Measurements from ENCODE around the gene RLBP1.

DNA sequence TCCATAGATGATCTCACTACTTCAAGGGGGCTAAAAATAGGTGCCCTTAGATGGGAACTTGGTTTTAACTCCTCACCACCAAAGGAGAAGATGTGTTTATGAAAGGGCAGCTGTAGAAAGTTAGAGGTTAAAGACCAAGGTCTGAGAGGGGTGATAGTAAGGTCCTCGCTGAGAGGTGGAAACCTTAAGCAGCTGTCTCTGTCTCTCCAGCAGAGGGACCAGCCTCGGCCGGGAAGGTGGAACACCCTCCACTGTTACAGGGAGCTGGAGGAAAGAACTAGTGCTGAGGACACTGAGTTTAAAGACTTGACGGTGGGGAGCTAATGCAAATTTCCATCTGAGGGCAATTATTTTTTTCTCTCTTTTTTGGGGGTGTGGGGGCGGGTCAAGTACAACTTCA is 8.9 kb upstream of the RLBP1 start:
- TF ChIP-seq, protein P1, sequence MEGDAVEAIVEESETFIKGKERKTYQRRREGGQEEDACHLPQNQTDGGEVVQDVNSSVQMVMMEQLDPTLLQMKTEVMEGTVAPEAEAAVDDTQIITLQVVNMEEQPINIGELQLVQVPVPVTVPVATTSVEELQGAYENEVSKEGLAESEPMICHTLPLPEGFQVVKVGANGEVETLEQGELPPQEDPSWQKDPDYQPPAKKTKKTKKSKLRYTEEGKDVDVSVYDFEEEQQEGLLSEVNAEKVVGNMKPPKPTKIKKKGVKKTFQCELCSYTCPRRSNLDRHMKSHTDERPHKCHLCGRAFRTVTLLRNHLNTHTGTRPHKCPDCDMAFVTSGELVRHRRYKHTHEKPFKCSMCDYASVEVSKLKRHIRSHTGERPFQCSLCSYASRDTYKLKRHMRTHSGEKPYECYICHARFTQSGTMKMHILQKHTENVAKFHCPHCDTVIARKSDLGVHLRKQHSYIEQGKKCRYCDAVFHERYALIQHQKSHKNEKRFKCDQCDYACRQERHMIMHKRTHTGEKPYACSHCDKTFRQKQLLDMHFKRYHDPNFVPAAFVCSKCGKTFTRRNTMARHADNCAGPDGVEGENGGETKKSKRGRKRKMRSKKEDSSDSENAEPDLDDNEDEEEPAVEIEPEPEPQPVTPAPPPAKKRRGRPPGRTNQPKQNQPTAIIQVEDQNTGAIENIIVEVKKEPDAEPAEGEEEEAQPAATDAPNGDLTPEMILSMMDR (IDR thresholded peaks at IDR 0.05) = no peak
- TF ChIP-seq POLR2A (IDR thresholded peaks at IDR 0.05) (no peak), POLR2AphosphoS5 (IDR thresholded peaks at IDR 0.05) (no peak)

All from prostate gland (tissue), 2 donors.